Activated naive CD4-positive, alpha-beta T cell treated with anti-CD3 and anti-CD28 coated beads, Interleukin-2, amount 10 ng/mL, durations not matched to agents 7 days and 5 days (primary cell): ENCODE results near the gene C3orf22.

ENCODE experiments used
- CTCF ChIA-PET: fragments of 350-600 bp; sonication (Branson Sonifier 250); formaldehyde crosslinking; loops from one replicate; lab custom pipeline; 2021; ENCODE audit warnings: antibody characterized with exemption; lab: Charles Lee
- DNase-seq: peaks from one replicate; pipeline ENCODE4 v3.0.0-alpha.2; 2020
- H3K27ac Mint-ChIP-seq: one replicate; pipeline ENCODE4 v1.8.0; 2021; ENCODE audit warnings: mild to moderate bottlenecking, moderate library complexity, mixed read lengths
- H3K27me3 Mint-ChIP-seq: one replicate; pipeline ENCODE4 v1.8.0; 2021; ENCODE audit warnings: mild to moderate bottlenecking, mixed read lengths
- H3K36me3 Mint-ChIP-seq: one replicate; pipeline ENCODE4 v1.8.0; 2021; ENCODE audit warnings: mixed read lengths
- H3K4me1 Mint-ChIP-seq: one replicate; pipeline ENCODE4 v1.8.0; 2021; ENCODE audit warnings: mixed read lengths
- H3K4me3 Mint-ChIP-seq: one replicate; pipeline ENCODE4 v1.8.0; 2021; ENCODE audit warnings: mild to moderate bottlenecking, moderate library complexity, mixed read lengths
- H3K9me3 Mint-ChIP-seq: one replicate; pipeline ENCODE4 v1.8.0; 2021; ENCODE audit warnings: mixed read lengths

C3orf22 gene

DNA sequence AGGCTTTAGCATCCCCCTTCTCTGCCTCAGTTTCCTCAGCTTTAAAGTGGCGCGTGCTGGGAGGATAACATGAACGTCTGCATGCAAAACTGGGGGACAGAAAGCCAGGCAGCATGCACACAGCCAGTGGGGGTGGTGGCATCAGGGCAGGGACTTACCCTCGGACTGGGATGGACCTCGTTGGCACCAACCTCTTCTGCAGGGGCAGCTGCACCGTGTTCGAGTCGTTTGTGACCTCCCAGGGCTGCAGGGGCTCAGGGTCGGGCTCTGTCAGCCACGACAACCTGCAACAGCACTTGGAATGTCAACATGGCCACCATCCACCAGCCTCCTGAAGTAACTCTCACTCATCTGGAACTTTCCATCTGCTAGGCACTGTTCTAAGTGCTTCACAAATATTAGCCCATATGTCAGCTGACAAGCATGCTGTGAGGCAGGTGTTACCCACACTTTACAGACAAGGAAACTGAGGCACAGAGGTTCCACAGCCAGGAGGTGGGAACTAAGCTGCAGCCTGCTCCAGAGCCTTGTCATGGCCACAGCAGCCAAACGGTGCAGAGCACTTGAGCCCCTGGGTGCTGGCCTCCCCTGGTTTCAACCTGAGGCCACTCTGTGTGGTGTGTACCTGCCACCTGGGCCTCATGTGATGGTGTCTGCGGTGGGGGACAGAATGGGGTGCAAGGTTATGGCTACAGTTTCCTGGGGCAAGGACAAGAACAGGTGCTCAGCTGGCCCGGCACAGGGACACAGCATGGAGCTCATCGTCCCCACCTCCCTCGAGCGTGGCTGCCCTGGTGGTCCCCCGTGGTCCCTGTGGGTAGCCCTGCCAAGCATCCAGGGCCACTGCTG lies 6.7 kb downstream of the C3orf22 start:
- no peak overlapping the region for H3K27ac Mint-ChIP-seq
- H3K27me3 Mint-ChIP-seq = peaks cover 17% of the 10 kb centered on the region
- H3K4me1 Mint-ChIP-seq = no peaks in the 10 kb centered on the region
- CTCF ChIA-PET = interaction anchor here (1.0 kb wide), 1 partner anchor 9 kb away, joined by 4 read pairs; no protein-coding TSS in a partner anchor
- no peaks in the 10 kb centered on the region for H3K9me3 Mint-ChIP-seq
- no peak overlapping the region for H3K4me3 Mint-ChIP-seq
- DNase-seq = no peak
- H3K36me3 Mint-ChIP-seq = no peaks in the 10 kb centered on the region

DNA sequence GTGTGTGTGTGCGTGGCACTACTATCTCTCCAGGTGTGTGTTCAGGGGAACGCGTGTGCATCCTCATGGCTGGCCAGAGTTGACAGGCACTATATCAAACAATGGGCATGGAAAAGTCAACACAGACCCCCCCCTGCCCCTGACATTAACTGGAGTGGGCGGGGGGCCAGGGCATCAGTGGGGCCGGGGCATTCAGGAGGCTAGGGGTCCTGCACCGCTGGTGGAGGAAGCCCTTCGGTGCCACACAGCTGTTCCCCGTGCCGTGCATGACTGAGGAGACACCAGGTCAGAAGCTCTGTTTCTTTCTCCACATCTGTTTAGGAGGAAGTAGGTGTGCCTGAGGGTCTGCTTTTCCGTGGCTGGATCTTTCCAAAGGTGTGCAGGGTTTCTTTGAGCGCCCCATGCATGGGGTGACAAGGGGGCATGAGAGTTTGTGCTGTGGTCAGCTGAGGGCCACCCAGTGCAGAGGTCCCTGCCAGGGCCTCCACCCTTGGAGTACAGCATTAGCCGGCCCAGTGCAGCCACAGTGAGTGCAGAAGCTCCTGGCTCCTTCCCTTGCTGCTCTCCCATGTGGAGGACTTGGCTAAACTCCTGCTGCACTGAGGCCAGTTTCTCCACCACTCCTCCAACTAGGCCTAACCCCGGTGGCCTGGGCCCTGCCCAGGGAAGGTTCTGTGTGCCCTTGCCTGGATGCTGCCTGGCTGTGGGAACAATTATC lies 7.5 kb downstream of the C3orf22 start:
- H3K27me3 Mint-ChIP-seq = peaks cover 17% of the 10 kb centered on the region
- no peak for DNase-seq
- no peak overlapping the region for H3K4me3 Mint-ChIP-seq
- H3K4me1 Mint-ChIP-seq = no peaks in the 10 kb centered on the region
- CTCF ChIA-PET = interaction anchor here (1.0 kb wide), 1 partner anchor 10 kb away, joined by 4 read pairs; no protein-coding TSS in a partner anchor
- H3K36me3 Mint-ChIP-seq = no peaks in the 10 kb centered on the region
- H3K27ac Mint-ChIP-seq = no peak overlapping the region
- H3K9me3 Mint-ChIP-seq = no peaks in the 10 kb centered on the region

DNA sequence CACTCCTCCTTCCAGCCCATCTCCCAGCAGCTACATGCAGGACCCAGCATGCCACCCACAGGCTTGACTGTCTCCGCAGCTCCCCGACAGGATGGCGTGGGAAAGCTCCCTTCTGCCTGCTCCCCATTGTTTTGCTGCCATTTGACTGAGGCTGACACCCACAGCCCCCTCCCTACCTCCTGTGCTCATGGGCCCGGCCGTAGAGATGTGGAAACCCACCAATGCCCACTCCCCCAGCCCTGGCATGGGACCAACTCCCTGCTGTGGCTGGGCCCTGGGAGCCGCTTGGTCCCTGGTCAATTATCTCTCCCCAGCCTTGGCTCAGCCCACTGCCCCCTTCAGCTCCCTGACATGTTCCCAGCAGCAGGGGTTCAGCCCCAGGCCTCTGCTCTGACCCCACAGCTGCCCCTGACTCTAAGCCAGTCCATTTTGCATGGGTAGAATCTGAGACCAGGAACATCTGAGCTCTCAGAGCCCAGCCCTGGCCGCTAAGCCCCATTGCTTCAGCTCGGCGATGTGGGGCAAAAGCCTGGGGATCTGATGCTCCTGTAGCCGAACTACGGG lies 8.2 kb downstream of the C3orf22 start:
- H3K4me1 Mint-ChIP-seq = no peaks in the 10 kb centered on the region
- H3K36me3 Mint-ChIP-seq = no peaks in the 10 kb centered on the region
- H3K4me3 Mint-ChIP-seq = no peak overlapping the region
- DNase-seq = no peak
- H3K27ac Mint-ChIP-seq = no peak overlapping the region
- CTCF ChIA-PET = interaction anchor here (1.0 kb wide), 1 partner anchor 10 kb away, joined by 4 read pairs; no protein-coding TSS in a partner anchor
- H3K9me3 Mint-ChIP-seq = no peaks in the 10 kb centered on the region
- H3K27me3 Mint-ChIP-seq = peaks cover 17% of the 10 kb centered on the region

DNA sequence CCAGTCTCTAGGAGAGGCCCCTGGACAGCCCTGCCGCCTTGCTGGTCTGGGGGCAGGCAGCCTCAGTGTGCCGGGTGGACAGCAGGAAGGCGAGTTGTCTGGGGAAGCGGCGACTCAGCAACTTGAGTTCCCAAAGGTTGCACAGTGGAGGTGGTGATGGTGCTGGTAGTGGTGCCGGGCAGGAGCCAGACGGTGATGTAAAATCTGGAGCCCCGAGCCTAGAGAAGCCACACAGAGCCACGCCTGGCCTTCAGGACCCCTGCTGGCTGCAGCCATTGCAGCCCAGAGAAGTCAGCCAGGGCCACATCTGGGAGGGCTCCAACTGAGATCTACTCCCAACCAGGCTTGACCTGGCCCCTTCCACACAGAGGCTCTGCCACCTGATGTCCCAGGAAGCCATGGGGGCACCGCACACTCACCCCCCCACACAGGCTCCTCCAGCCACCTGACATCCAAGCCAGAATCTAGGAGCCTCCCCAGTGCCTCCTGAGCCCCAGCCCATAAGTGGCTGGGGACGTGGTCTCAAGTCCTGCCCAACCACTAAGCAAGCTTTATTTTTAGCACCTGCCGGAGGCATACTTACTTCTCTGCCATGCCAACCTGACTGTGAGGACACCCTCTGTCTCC lies 8.8 kb downstream of the C3orf22 start:
- H3K9me3 Mint-ChIP-seq = no peaks in the 10 kb centered on the region
- CTCF ChIA-PET = no interaction called here
- H3K36me3 Mint-ChIP-seq = no peaks in the 10 kb centered on the region
- no peak overlapping the region for H3K27ac Mint-ChIP-seq
- no peaks in the 10 kb centered on the region for H3K4me1 Mint-ChIP-seq
- H3K27me3 Mint-ChIP-seq = peaks cover 17% of the 10 kb centered on the region
- DNase-seq = peak; percentile 17
- no peak overlapping the region for H3K4me3 Mint-ChIP-seq

DNA sequence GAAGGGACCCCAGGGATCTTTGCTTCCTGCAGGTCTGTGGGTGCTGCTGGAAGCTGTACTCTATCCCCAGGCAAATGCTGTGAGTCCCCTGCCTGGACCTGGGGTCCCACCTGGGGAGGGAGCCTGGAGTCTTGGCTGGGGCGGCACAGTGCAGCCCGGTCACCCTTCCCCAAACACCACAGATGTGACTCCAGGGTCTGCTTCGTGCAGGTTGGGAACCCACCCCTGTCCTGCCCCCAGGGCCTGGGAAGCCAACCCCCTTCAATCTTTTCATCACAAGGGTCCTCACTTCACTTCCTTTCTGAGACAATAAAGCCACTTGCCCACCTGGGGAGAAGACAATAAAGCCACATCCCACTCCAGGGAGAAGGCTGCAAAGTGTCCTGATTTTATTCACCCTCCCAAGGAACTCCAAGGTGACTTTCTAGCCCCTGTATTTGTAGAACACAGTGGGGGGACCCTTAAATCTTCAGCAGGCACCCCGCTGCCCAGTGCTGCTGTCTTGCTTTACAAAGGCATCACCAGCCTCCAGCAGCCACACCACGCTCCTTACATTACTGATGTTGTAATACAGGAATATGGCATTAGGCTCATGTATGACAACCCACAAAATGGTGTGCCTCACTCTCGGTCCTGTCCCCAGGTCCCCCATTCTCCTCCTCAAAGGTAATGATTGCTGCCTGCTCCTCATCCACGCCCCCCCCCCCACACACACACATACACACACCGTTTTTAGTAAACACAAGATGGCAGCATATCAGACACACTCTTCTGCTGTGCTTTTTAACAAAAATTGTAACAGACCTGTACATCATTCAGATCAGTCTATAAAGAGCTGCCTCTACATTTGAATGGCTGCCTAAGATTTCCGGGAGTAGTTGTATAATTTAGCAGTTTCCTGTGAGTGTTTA lies 9.9 kb downstream of the C3orf22 start:
- H3K27ac Mint-ChIP-seq = no peak overlapping the region
- H3K4me1 Mint-ChIP-seq = no peaks in the 10 kb centered on the region
- peak; percentile 10 for DNase-seq
- CTCF ChIA-PET = interaction anchor here (1.4 kb wide), 1 partner anchor 26 kb away, joined by 3 read pairs; no protein-coding TSS in a partner anchor
- no peaks in the 10 kb centered on the region for H3K9me3 Mint-ChIP-seq
- H3K27me3 Mint-ChIP-seq = peaks cover 17% of the 10 kb centered on the region
- no peaks in the 10 kb centered on the region for H3K36me3 Mint-ChIP-seq
- no peak overlapping the region for H3K4me3 Mint-ChIP-seq

DNA sequence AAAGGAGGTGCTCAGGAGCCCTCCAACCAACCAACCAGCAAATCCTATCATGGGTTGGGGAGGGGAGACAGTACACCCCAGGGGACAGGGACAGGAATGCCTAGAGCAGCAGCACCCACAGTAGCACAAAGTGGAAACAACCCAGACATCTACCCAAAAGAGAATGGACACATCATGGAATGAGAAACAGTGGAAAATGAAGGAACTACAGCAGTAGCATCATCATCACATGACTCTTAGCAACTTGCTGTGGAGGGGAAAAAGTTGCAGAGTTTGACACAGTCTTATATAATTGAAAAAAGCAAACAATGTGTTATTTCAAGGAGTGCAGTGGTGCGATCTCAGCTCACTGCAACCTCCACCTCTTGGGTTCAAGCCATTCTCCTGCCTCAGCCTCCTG lies 11.0 kb downstream of the C3orf22 start:
- no peaks in the 10 kb centered on the region for H3K4me1 Mint-ChIP-seq
- H3K4me3 Mint-ChIP-seq = no peak overlapping the region
- no peak overlapping the region for H3K27ac Mint-ChIP-seq
- H3K27me3 Mint-ChIP-seq = peaks cover 14% of the 10 kb centered on the region
- H3K9me3 Mint-ChIP-seq = no peaks in the 10 kb centered on the region
- no peaks in the 10 kb centered on the region for H3K36me3 Mint-ChIP-seq
- peak; percentile 4 for DNase-seq
- CTCF ChIA-PET = interaction anchor here (1.4 kb wide), 1 partner anchor 25 kb away, joined by 3 read pairs; no protein-coding TSS in a partner anchor

DNA sequence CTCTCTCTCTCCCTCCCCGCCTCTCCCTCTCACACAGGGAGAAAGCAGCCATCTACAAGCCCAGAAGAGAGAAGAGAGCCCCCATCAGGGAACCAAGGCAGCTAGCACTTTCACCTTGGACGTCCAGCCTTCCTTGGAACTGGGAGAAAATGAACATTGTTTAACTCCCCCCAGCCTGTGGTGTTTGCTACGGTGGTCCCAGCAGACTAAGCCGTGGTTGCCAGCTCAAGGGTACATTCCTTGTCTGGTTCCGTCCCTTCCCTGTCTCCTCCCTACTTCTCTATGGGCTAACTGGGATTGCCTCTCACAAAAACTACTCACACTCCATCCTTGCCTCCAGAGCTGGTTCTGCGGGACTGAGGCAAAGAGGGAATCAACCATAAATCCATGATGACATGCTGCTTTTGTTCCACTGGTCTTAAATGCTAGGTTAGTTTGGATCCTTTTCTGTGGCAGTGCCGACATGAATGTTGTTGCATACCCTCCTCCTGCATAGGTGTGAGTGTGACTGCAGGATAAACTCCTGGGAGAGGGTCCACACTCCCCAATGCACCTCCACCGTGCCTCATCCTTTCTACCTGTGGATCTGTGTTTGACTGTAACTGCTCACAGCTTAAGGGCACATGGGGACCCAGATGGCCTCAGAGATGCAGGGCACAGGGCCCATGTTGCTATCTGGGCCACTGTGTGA lies 12.0 kb downstream of the C3orf22 start:
- no peaks in the 10 kb centered on the region for H3K9me3 Mint-ChIP-seq

DNA sequence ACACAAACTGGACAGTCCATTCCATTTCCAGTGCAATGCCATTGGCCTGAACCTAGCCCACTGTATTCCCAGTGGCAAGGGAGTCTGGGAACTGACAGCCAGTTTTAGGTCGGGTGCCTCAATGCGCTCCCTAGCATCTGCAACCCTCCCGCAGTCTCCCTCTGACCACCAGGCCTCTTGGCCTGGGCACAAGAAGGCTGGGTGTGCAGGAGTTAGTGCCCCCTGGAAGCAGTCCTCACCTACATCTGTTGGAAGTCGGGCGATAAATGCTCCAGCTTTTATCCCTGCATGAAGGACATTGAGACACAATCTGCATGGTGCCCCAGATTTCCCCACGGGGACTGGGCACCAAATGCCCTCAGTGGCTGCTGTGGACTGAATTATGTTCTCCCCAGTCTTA lies 12.7 kb downstream of the C3orf22 start:
- Mint-ChIP-seq H3K4me3 (no peak overlapping the region), H3K36me3 (no peaks in the 10 kb centered on the region), H3K27me3 (peaks cover 16% of the 10 kb centered on the region), H3K9me3 (peaks cover 1% of the 10 kb centered on the region), H3K27ac (no peak overlapping the region), H3K4me1 (no peaks in the 10 kb centered on the region)
- CTCF ChIA-PET = no interaction called here
- DNase-seq = peak; percentile 5

More for the DNA sequence above, 12.0 kb downstream of the C3orf22 start:
- Mint-ChIP-seq H3K27me3 (peaks cover 14% of the 10 kb centered on the region), H3K27ac (no peak overlapping the region), H3K4me3 (no peak overlapping the region), H3K4me1 (no peaks in the 10 kb centered on the region), H3K36me3 (no peaks in the 10 kb centered on the region)
- peak; percentile 5 for DNase-seq
- CTCF ChIA-PET = no interaction called here

DNA sequence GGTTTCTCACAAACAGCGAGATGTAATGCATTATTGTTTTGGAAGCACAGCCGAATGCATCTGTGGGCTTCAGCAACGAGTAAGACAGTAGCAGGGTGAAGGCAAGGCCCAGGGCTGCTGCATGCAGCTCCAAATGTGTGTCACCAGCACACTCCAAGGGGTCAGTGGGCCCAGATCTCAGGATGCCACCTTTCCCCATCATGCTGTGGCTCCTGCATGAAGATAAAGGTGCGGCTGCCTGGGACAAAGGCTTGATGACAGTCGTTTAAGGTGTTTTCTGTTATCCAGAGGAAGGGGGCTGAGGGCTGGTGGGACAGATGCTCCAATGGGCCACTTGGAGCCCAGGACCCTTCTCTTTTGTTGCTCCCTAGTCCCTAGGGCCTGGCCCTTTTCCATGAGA lies 13.2 kb downstream of the C3orf22 start:
- no peaks in the 10 kb centered on the region for H3K36me3 Mint-ChIP-seq
- CTCF ChIA-PET = no interaction called here

DNA sequence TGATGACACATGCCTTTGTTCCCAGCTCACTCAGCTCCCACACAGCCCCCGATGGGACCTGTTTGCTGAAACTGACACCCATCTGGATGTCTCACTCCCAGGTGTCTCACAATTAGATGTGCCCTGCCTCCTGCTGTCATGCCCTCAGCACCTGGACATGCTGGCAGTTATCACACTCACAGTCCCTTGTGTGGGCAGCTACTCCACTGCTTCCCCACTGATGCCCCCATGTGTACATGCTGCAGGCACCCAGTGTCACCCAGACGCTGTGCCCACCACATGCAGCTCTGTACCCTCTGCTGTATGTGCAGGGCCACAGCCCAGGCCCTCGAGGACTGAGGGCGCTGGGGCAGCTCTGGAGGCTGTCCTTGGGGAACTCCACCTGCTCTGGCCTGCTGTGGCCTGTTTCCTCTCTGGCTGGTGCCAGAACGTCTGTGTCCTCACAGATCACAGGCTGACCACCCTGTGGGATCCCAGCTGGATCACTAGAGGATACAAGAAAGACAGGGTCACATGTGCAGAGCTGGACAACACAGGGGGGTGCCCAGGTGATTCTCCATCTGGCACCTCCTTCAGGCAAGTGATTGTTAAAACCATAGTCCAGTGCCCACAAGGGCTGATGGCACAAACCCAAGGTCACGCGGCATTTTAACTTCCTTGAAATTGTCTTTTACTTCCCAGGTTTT lies 14.0 kb downstream of the C3orf22 start:
- Mint-ChIP-seq H3K4me1 (peaks cover 3% of the 10 kb centered on the region), H3K27ac (no peak overlapping the region), H3K9me3 (peaks cover 4% of the 10 kb centered on the region), H3K4me3 (no peak overlapping the region), H3K36me3 (peaks cover 2% of the 10 kb centered on the region), H3K27me3 (peaks cover 19% of the 10 kb centered on the region)
- CTCF ChIA-PET = no interaction called here
- DNase-seq = no peak

More for the DNA sequence above, 13.2 kb downstream of the C3orf22 start:
- DNase-seq = no peak
- Mint-ChIP-seq H3K27ac (no peak overlapping the region), H3K4me1 (peaks cover 3% of the 10 kb centered on the region), H3K27me3 (peaks cover 17% of the 10 kb centered on the region), H3K4me3 (no peak overlapping the region), H3K9me3 (peaks cover 1% of the 10 kb centered on the region)

DNA sequence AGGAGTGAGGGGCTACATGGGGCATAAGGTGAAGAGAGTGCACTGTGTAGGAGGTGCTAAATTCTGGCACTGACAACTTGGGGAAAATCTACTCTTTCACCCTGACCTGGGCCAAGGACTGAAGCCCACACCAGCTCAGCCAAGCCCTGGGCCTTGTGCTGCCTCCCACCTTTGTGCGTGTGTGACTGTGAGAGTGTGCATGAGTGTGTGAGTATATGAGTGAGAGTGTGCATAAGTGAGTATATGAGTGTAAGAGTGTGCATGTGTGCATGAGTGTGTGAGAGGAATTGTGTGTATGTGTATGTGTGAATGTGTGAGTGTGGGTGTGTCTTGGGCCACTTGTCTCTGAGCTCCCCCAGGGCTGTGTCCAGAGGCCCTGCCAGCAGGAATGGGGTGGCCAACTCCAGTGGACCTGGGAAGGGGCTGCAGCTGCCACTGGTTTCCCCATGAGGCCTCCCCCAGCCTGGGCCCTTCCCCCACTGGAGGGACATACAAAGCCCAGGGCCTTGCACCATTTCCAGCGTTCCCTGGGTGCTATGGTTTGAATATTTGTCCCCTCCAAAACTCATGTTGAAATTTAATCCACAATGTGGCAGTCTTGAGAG lies 15.2 kb downstream of the C3orf22 start:
- peaks cover 18% of the 10 kb centered on the region for H3K27me3 Mint-ChIP-seq

More for the DNA sequence above, 15.2 kb downstream of the C3orf22 start:
- peak; percentile 7 for DNase-seq
- Mint-ChIP-seq H3K27ac (no peak overlapping the region), H3K4me1 (peaks cover 3% of the 10 kb centered on the region), H3K36me3 (peaks cover 2% of the 10 kb centered on the region), H3K9me3 (peaks cover 5% of the 10 kb centered on the region), H3K4me3 (no peak overlapping the region)
- CTCF ChIA-PET = no interaction called here
